K562 (cell line): ENCODE measurements around the gene RAP2C. TPM values are rescaled to one million over a fixed set of nuclear protein-coding genes. Genes with fewer than 3 reads are reported as not detected.

ENCODE experiments used
- ATAC-seq: fragments of 200-7000 bp; cut with Tn5 transposase; 3 replicates; pipeline ENCODE4 v1.9.1; 2020; ENCODE audit warnings: moderate library complexity
- BruUV-seq: library from RNA; stranded (reverse); fragments of 400-500 nt; replicated peaks from 2 replicates; lab custom pipeline; 2021; lab: Mats Ljungman, UMichigan
- CTCF ChIA-PET: fragments of 300-600 bp; formaldehyde crosslinking; extraction: SDS; loops from one replicate; lab custom pipeline; 2021; ENCODE audit warnings: low intra/inter-chr PET ratio; lab: Yijun Ruan, JAX
- POLR2A ChIA-PET: fragments of 300-600, 350-650 bp; sonication (Branson Sonifier 250); formaldehyde crosslinking; extraction: SDS; loops from one replicate; lab custom pipeline; 2021; ENCODE audit warnings: antibody characterized with exemption, inconsistent platforms; lab: Yijun Ruan, JAX
- DNase-seq, 4 experiments: peaks; one replicate each; pipeline versions ENCODE4 v3.0.0 to v3.0.0-alpha.2; 2011 to 2018; ENCODE audit warnings: low spot score in 3 of 4, mixed read lengths in 3 of 4; ENCODE audit errors: extremely low read depth in 1 of 4
- FAIRE-seq: peaks from 2 replicates; lab custom pipeline; 2011; peaks lifted over from hg19 to GRCh38; lab: Jason Lieb, UNC
- H2AFZ ChIP-seq: 2 replicates; pipeline ENCODE4 v1.6.0; 2011; ENCODE audit warnings: low read depth, low read length, control low read depth, inconsistent platforms
- H3K27ac ChIP-seq: fragments of 200-600 bp; 3 replicates; pipeline ENCODE4 v1.8.0; 2011; ENCODE audit warnings: low read depth, mild to moderate bottlenecking, control low read depth, inconsistent platforms, low read length, moderate library complexity, mixed read lengths; ENCODE audit errors: extremely low read depth
- H3K27me3 ChIP-seq, 2 experiments: fragments of 300-600 bp in 1 of 2; 2 replicates in 1 of 2; 3 replicates in 1 of 2; pipeline versions ENCODE4 v1.6.0 to v1.8.0; 2011; ENCODE audit warnings: inconsistent platforms in 2 of 2, low read length in 2 of 2, mild to moderate bottlenecking in 1 of 2, mixed read lengths in 1 of 2, moderate library complexity in 1 of 2; ENCODE audit not compliant: control insufficient read depth in 2 of 2, insufficient read depth in 2 of 2
- H3K36me3 ChIP-seq: fragments of 300-600 bp; 3 replicates; pipeline ENCODE4 v1.8.0; 2011; ENCODE audit warnings: mild to moderate bottlenecking, low read length, inconsistent platforms; ENCODE audit not compliant: control insufficient read depth, insufficient read depth
- H3K4me1 ChIP-seq, 2 experiments: fragments of 200-600 bp in 1 of 2; replicated peaks in 1 of 2; 2 replicates in 1 of 2; 3 replicates in 1 of 2; pipeline versions ENCODE4 v1.5.1 to v1.8.0; 2011; ENCODE audit warnings: inconsistent platforms in 2 of 2, low read length in 2 of 2, mild to moderate bottlenecking in 1 of 2, mixed read lengths in 1 of 2, moderate library complexity in 1 of 2; ENCODE audit not compliant: control insufficient read depth in 2 of 2, insufficient read depth in 2 of 2
- H3K4me2 ChIP-seq: 2 replicates; pipeline ENCODE4 v1.6.1; 2011; ENCODE audit warnings: low read length, control low read depth, inconsistent platforms, mixed read lengths; ENCODE audit not compliant: insufficient read depth
- H3K4me3 ChIP-seq: fragments of 200-600 bp; sonication (generic), shearing (Covaris generic); 2 replicates; pipeline ENCODE4 v1.5.1; 2016; ENCODE audit warnings: control low read depth, inconsistent platforms
- H3K79me2 ChIP-seq: fragments of 200-600 bp; 3 replicates; pipeline ENCODE4 v1.8.0; 2011; ENCODE audit warnings: low read length, inconsistent platforms; ENCODE audit not compliant: control insufficient read depth, insufficient read depth
- H3K9ac ChIP-seq, 2 experiments: 2 replicates each; pipeline versions ENCODE4 v1.6.0 to v1.6.1; 2011; ENCODE audit warnings: low read depth in 2 of 2, low read length in 2 of 2, control low read depth in 1 of 2, inconsistent platforms in 1 of 2, mild to moderate bottlenecking in 1 of 2, mixed read lengths in 1 of 2; ENCODE audit not compliant: insufficient read depth in 1 of 2
- H3K9me1 ChIP-seq: one replicate; pipeline ENCODE4 v1.6.0; 2011; ENCODE audit warnings: inconsistent platforms, mild to moderate bottlenecking, low read length, moderate library complexity; ENCODE audit not compliant: control insufficient read depth, insufficient read depth
- H3K9me3 ChIP-seq: replicated peaks from 2 replicates; pipeline ENCODE4 v1.5.1; 2011; ENCODE audit warnings: low read depth, low read length, inconsistent platforms; ENCODE audit not compliant: control insufficient read depth, insufficient read depth
- H4K20me1 ChIP-seq: replicated peaks from 2 replicates; pipeline ENCODE4 v1.6.1; 2011; ENCODE audit warnings: low read length, inconsistent platforms, mixed read lengths; ENCODE audit not compliant: control insufficient read depth, insufficient read depth
- HINFP ChIP-seq: fragments of 450-650 bp; conservative IDR thresholded peaks from 2 replicates; pipeline ENCODE4 v1.6.1; 2016; ENCODE audit warnings: missing genetic modification characterization, low read depth, mild to moderate bottlenecking, control low read depth, missing compliant biosample characterization
- NR2F6 ChIP-seq: fragments of 450-650 bp; formaldehyde crosslinking; IDR thresholded peaks from 2 replicates; pipeline ENCODE4 v1.4.0; 2020; ENCODE audit warnings: mild to moderate bottlenecking
- PML ChIP-seq: IDR thresholded peaks from 2 replicates; pipeline ENCODE4 v1.6.1; 2012; ENCODE audit warnings: low read length, inconsistent platforms
- RERE ChIP-seq: sonication (generic); formaldehyde crosslinking; IDR thresholded peaks from 2 replicates; pipeline ENCODE4 v1.8.0; 2023; ENCODE audit warnings: missing genetic modification reagents, mild to moderate bottlenecking, borderline replicate concordance
- SMARCA4 ChIP-seq: fragments of 450-650 bp; IDR thresholded peaks from 2 replicates; pipeline ENCODE4 v1.6.1; 2016
- YBX1 ChIP-seq: fragments of 450-650 bp; IDR thresholded peaks from 2 replicates; pipeline ENCODE4 v1.7.1; 2016; ENCODE audit warnings: mild to moderate bottlenecking
- ZNF324 ChIP-seq: fragments of 250-450 bp; sonication (Bioruptor Pico); IDR thresholded peaks from 2 replicates; pipeline ENCODE4 v1.4.0; 2020; ENCODE audit warnings: mild to moderate bottlenecking
- ZNF445 ChIP-seq: fragments of 250-450 bp; sonication (Bioruptor Pico); IDR thresholded peaks from 2 replicates; pipeline ENCODE4 v1.4.0; 2020; ENCODE audit warnings: low read depth, mild to moderate bottlenecking, moderate library complexity
- ZNF583 ChIP-seq: fragments of 250-450 bp; sonication (Bioruptor Pico); IDR thresholded peaks from 2 replicates; pipeline ENCODE4 v1.4.0; 2020
- ZNF644 ChIP-seq: fragments of 200-800 bp; sonication (Bioruptor generic); IDR thresholded peaks from 2 replicates; pipeline ENCODE4 v1.6.1; 2016; ENCODE audit warnings: low read depth, missing genetic modification characterization, missing compliant biosample characterization
- ZNF717 ChIP-seq: fragments of 250-450 bp; sonication (Bioruptor Pico); IDR thresholded peaks from 2 replicates; pipeline ENCODE4 v1.5.0; 2021
- WGBS: fragments of 100-300 bp; shearing (Covaris generic); methylation state at CpG from one replicate; pipeline ENCODE4 v1.1.6; 2016; ENCODE audit warnings: low coverage, mixed read lengths; ENCODE audit not compliant: insufficient coverage; ENCODE audit errors: missing lambda C conversion rate; 5-methylcytosine and 5-hydroxymethylcytosine counted together
- in situ Hi-C: fragments of 300-500 bp; cut with MboI; formaldehyde crosslinking; loops from 4 replicates; pipeline ENCODE4 v1.15.0; 2018; ENCODE audit warnings: inconsistent platforms, mixed read lengths
- intact Hi-C: fragments of 100-400 bp; cut with micrococcal nuclease; formaldehyde crosslinking; loops from 2 replicates; pipeline ENCODE4 v1.14.2; 2022
- polyA plus RNA-seq, 8 experiments: library from polyadenylated mRNA; depleted of rRNA in 4 of 8; stranded (reverse) in 5 of 8; unstranded in 3 of 8; fragments of >200 nt; fragmentation: Nextera tagmentation in 2 of 8; fragmentation: Illumina TruSeq in 1 of 8; extraction: Ambion mirVana in 2 of 8; extraction: Trizol in 1 of 8; gene quantifications; 2 replicates each; pipeline versions ENCODE4 v1.2.1 to v1.2.3, GENCODE V29; 2011 to 2014; ENCODE audit warnings: inconsistent platforms in 1 of 8, missing spikeins in 1 of 8
- total RNA-seq, 7 experiments: library from RNA; depleted of rRNA in 6 of 7; stranded (reverse); fragments of >200 nt in 6 of 7; fragmentation: Illumina TruSeq in 2 of 7; extraction: Trizol in 2 of 7; gene quantifications; 2 replicates each; pipeline versions ENCODE4 v1.2.1 to v1.2.3, GENCODE V29; 2011 to 2021; ENCODE audit warnings: low replicate concordance in 1 of 7

Gene RAP2C
- total and polyA plus RNA-seq, 9 of the 15 experiments (the other 6 are each of a cell fraction or from before 2014, with no cell fraction given): 7.8 to 28.6 (median 18.6) TPM

- Histone ChIP-seq H4K20me1 (no peaks in the 10 kb centered on the region), H3K79me2 (peaks cover 11% of the 10 kb centered on the region), H3K9ac (no peak overlapping the region), H3K36me3 (peaks cover 55% of the 10 kb centered on the region), H3K4me1 (no peaks in the 10 kb centered on the region), H2AFZ (no peak overlapping the region), H3K4me2 (no peak overlapping the region), H3K9me1 (no peaks in the 10 kb centered on the region), H3K9me3 (no peaks in the 10 kb centered on the region), H3K27ac (no peak overlapping the region), H3K4me3 (no peak overlapping the region), H3K27me3 (no peaks in the 10 kb centered on the region)
- in situ Hi-C loops: no loop called here
- ATAC-seq (no peak), DNase-seq (no peak), FAIRE-seq (no peak)
- 54% methylated on average over 5 of the region's 5 CpGs for WGBS
- TF ChIP-seq PML (no peak), ZNF324 (CRISPR knock-in tag) (no peak), YBX1 (no peak), SMARCA4 (no peak), HINFP (tag) (no peak)
- CTCF ChIA-PET: no interaction called here
- POLR2A ChIA-PET: interaction anchor here (0.7 kb wide), 1 partner anchor 11 kb away, joined by 3 read pairs; no protein-coding TSS in a partner anchor
- BruUV-seq: no TSS peak
- intact Hi-C loops: no loop called here
Observed at GRCh38 chrX:132206259-132206658, 13.0 kb downstream of the RAP2C start.

GRCh38 chrX:132204629-132205028, 14.6 kb downstream of the RAP2C start:
- no peak overlapping the region for H3K9ac ChIP-seq
- H3K9me3 ChIP-seq: no peaks in the 10 kb centered on the region
- intact Hi-C loops: no loop called here
- ChIA-PET CTCF (no interaction called here), POLR2A (no interaction called here)
- H3K27ac ChIP-seq: no peak overlapping the region
- WGBS: 82% methylated on average over 1 of the region's 1 CpG
- no peaks in the 10 kb centered on the region for H3K9me1 ChIP-seq
- no peak overlapping the region for H3K4me3 ChIP-seq
- ATAC-seq (no peak), DNase-seq (no peak), FAIRE-seq (no peak)
- no peak overlapping the region for H3K4me2 ChIP-seq
- no TSS peak for BruUV-seq
- H3K79me2 ChIP-seq: peaks cover 4% of the 10 kb centered on the region; the same call in 1 of the 3 replicates
- H4K20me1 ChIP-seq: no peaks in the 10 kb centered on the region
- H2AFZ ChIP-seq: no peak overlapping the region
- in situ Hi-C loops: no loop called here
- no peaks in the 10 kb centered on the region for H3K27me3 ChIP-seq
- H3K36me3 ChIP-seq: peaks cover 41% of the 10 kb centered on the region
- no peaks in the 10 kb centered on the region for H3K4me1 ChIP-seq
- TF ChIP-seq ZNF445 (no peak), ZNF583 (CRISPR knock-in tag) (no peak), ZNF717 (CRISPR knock-in tag) (no peak), ZNF644 (no peak), RERE (no peak), NR2F6 (CRISPR knock-in tag) (no peak)
